Loucy (cell line): ENCODE results near the gene CERS6.

Source experiments
- CTCF ChIP-seq: fragments of 200-600 bp; sonication (generic); conservative IDR thresholded peaks from 2 replicates; pipeline ENCODE4 v1.5.1; 2014; ENCODE audit warnings: mild to moderate bottlenecking, antibody characterized with exemption, low read length
- EZH2phosphoT487 ChIP-seq: fragments of 200-600 bp; IDR thresholded peaks from 2 replicates; pipeline ENCODE4 v1.6.1; 2018; ENCODE audit warnings: antibody characterized with exemption, mild to moderate bottlenecking, moderate library complexity, borderline replicate concordance

- no peak for TF ChIP-seq CTCF
- no peak for TF ChIP-seq EZH2phosphoT487
These were observed 115.0 kb downstream of the CERS6 start for GRCh38 chr2:168571061-168571460.
